ENCODE measurements around the gene SLC25A47. TPM values are rescaled to one million over a fixed set of nuclear protein-coding genes. Genes with fewer than 3 reads are reported as not detected.

Gene SLC25A47
- total RNA-seq, 2 experiments from 2014 or later = not detected

GRCh38 chr14:100328495-100329163 is 5.5 kb downstream of the SLC25A47 start:
- Mint-ChIP-seq H3K4me1 (no peaks in the 10 kb centered on the region), H3K27ac (no peak overlapping the region), H3K27me3 (no peaks in the 10 kb centered on the region), H3K36me3 (ENCODE audit: low read depth) (peaks cover 10% of the 10 kb centered on the region), H3K9me3 (no peaks in the 10 kb centered on the region), H3K4me3 (no peak overlapping the region)
- no peak for DNase-seq
- CTCF ChIA-PET = no interaction called here
- POLR2A ChIA-PET = no interaction called here

GRCh38 chr14:100329233-100330006 is 6.3 kb downstream of the SLC25A47 start:
- ChIA-PET POLR2A (no interaction called here), CTCF (no interaction called here)
- H3K36me3 Mint-ChIP-seq (ENCODE audit: low read depth) = peaks cover 16% of the 10 kb centered on the region
- DNase-seq = no peak
- H3K27ac Mint-ChIP-seq = no peak overlapping the region
- no peaks in the 10 kb centered on the region for H3K9me3 Mint-ChIP-seq
- no peak overlapping the region for H3K4me3 Mint-ChIP-seq
- no peaks in the 10 kb centered on the region for H3K27me3 Mint-ChIP-seq
- no peaks in the 10 kb centered on the region for H3K4me1 Mint-ChIP-seq

- POLR2A ChIA-PET = no interaction called here
- Mint-ChIP-seq H3K4me3 (no peak overlapping the region), H3K4me1 (no peaks in the 10 kb centered on the region), H3K9me3 (no peaks in the 10 kb centered on the region), H3K27me3 (no peaks in the 10 kb centered on the region), H3K36me3 (ENCODE audit: low read depth) (peaks cover 22% of the 10 kb centered on the region), H3K27ac (no peak overlapping the region)
- no peak for DNase-seq
- CTCF ChIA-PET = no interaction called here
Measured at GRCh38 chr14:100330007-100330344, 6.8 kb downstream of the SLC25A47 start.

GRCh38 chr14:100330388-100330931 is 7.3 kb downstream of the SLC25A47 start:
- no peaks in the 10 kb centered on the region for H3K4me1 Mint-ChIP-seq
- DNase-seq = no peak
- no peak overlapping the region for H3K4me3 Mint-ChIP-seq
- ChIA-PET CTCF (no interaction called here), POLR2A (no interaction called here)
- H3K27me3 Mint-ChIP-seq = no peaks in the 10 kb centered on the region
- H3K27ac Mint-ChIP-seq = no peak overlapping the region
- peaks cover 23% of the 10 kb centered on the region for H3K36me3 Mint-ChIP-seq (ENCODE audit: low read depth)
- no peaks in the 10 kb centered on the region for H3K9me3 Mint-ChIP-seq

- Mint-ChIP-seq H3K36me3 (ENCODE audit: low read depth) (peaks cover 36% of the 10 kb centered on the region), H3K27me3 (no peaks in the 10 kb centered on the region)
- POLR2A ChIA-PET = no interaction called here
Measured at GRCh38 chr14:100332071-100332639, 9.0 kb downstream of the SLC25A47 start.

GRCh38 chr14:100332797-100333196 is 9.7 kb downstream of the SLC25A47 start:
- Mint-ChIP-seq H3K9me3 (no peaks in the 10 kb centered on the region), H3K4me1 (peaks cover 13% of the 10 kb centered on the region), H3K36me3 (ENCODE audit: low read depth) (peaks cover 43% of the 10 kb centered on the region), H3K27ac (no peak overlapping the region), H3K27me3 (no peaks in the 10 kb centered on the region), H3K4me3 (no peak overlapping the region)
- POLR2A ChIA-PET = no interaction called here
- no peak for DNase-seq
- CTCF ChIA-PET = no interaction called here

More at GRCh38 chr14:100332071-100332639, 9.0 kb downstream of the SLC25A47 start:
- H3K27ac Mint-ChIP-seq = no peak overlapping the region
- no peaks in the 10 kb centered on the region for H3K9me3 Mint-ChIP-seq
- H3K4me3 Mint-ChIP-seq = no peak overlapping the region
- peaks cover 9% of the 10 kb centered on the region for H3K4me1 Mint-ChIP-seq
- CTCF ChIA-PET = no interaction called here
- DNase-seq = no peak

- Mint-ChIP-seq H3K27me3 (no peaks in the 10 kb centered on the region), H3K4me3 (no peak overlapping the region), H3K9me3 (no peaks in the 10 kb centered on the region), H3K4me1 (peaks cover 14% of the 10 kb centered on the region), H3K27ac (no peak overlapping the region), H3K36me3 (ENCODE audit: low read depth) (peaks cover 48% of the 10 kb centered on the region)
- ChIA-PET POLR2A (no interaction called here), CTCF (interaction anchor here (1.6 kb wide), 1 partner anchor 44 kb away, joined by 3 read pairs; no protein-coding TSS in a partner anchor)
- no peak for DNase-seq
Measured at GRCh38 chr14:100333311-100333710, 10.2 kb downstream of the SLC25A47 start.

GRCh38 chr14:100333827-100334226 is 10.7 kb downstream of the SLC25A47 start:
- peaks cover 14% of the 10 kb centered on the region for H3K4me1 Mint-ChIP-seq
- no peak overlapping the region for H3K27ac Mint-ChIP-seq
- peaks cover 52% of the 10 kb centered on the region for H3K36me3 Mint-ChIP-seq (ENCODE audit: low read depth)
- no peak for DNase-seq
- no peaks in the 10 kb centered on the region for H3K9me3 Mint-ChIP-seq
- H3K27me3 Mint-ChIP-seq = no peaks in the 10 kb centered on the region
- CTCF ChIA-PET = interaction anchor here (1.6 kb wide), 1 partner anchor 44 kb away, joined by 3 read pairs; no protein-coding TSS in a partner anchor
- POLR2A ChIA-PET = no interaction called here
- H3K4me3 Mint-ChIP-seq = no peak overlapping the region

GRCh38 chr14:100334904-100335303 is 11.8 kb downstream of the SLC25A47 start:
- Mint-ChIP-seq H3K27ac (no peak overlapping the region), H3K36me3 (ENCODE audit: low read depth) (peaks cover 60% of the 10 kb centered on the region), H3K27me3 (no peaks in the 10 kb centered on the region), H3K9me3 (no peaks in the 10 kb centered on the region), H3K4me3 (no peak overlapping the region), H3K4me1 (peaks cover 20% of the 10 kb centered on the region)
- CTCF ChIA-PET = interaction anchor here (1.6 kb wide), 1 partner anchor 43 kb away, joined by 3 read pairs; no protein-coding TSS in a partner anchor
- POLR2A ChIA-PET = no interaction called here
- DNase-seq = no peak

GRCh38 chr14:100336618-100337530 is 13.7 kb downstream of the SLC25A47 start:
- Mint-ChIP-seq H3K27ac (peak overlapping the region; percentile 75), H3K9me3 (no peaks in the 10 kb centered on the region), H3K4me3 (no peak overlapping the region), H3K36me3 (ENCODE audit: low read depth) (peaks cover 75% of the 10 kb centered on the region), H3K27me3 (no peaks in the 10 kb centered on the region), H3K4me1 (peaks cover 38% of the 10 kb centered on the region)
- POLR2A ChIA-PET = interaction anchor here (1.5 kb wide), 1 partner anchor 38 kb away, joined by 4 read pairs; a partner anchor contains a TSS
- CTCF ChIA-PET = interaction anchor here (0.6 kb wide), 1 partner anchor 286 kb away, joined by 3 read pairs; no protein-coding TSS in a partner anchor
- no peak for DNase-seq

- ChIA-PET POLR2A (no interaction called here), CTCF (interaction anchor here (0.7 kb wide), 1 partner anchor 333 kb away, joined by 3 read pairs; no protein-coding TSS in a partner anchor)
- H3K27ac Mint-ChIP-seq = peak overlapping the region; percentile 38
- no peak overlapping the region for H3K4me3 Mint-ChIP-seq
- no peaks in the 10 kb centered on the region for H3K27me3 Mint-ChIP-seq
- no peak for DNase-seq
- H3K9me3 Mint-ChIP-seq = no peaks in the 10 kb centered on the region
- H3K36me3 Mint-ChIP-seq (ENCODE audit: low read depth) = peaks cover 81% of the 10 kb centered on the region
- peaks cover 51% of the 10 kb centered on the region for H3K4me1 Mint-ChIP-seq
Measured at GRCh38 chr14:100339766-100340422, 16.8 kb downstream of the SLC25A47 start.

GRCh38 chr14:100340423-100340813 is 17.3 kb downstream of the SLC25A47 start:
- H3K9me3 Mint-ChIP-seq = no peaks in the 10 kb centered on the region
- no peaks in the 10 kb centered on the region for H3K27me3 Mint-ChIP-seq
- no peak overlapping the region for H3K4me3 Mint-ChIP-seq
- DNase-seq = no peak
- ChIA-PET POLR2A (interaction anchor here (1.3 kb wide), 1 partner anchor 35 kb away, joined by 5 read pairs; a partner anchor contains a TSS), CTCF (no interaction called here)
- H3K36me3 Mint-ChIP-seq (ENCODE audit: low read depth) = peaks cover 80% of the 10 kb centered on the region
- peak overlapping the region; percentile 38 for H3K27ac Mint-ChIP-seq
- H3K4me1 Mint-ChIP-seq = peaks cover 51% of the 10 kb centered on the region

Data from activated CD4-positive, alpha-beta memory T cell treated with anti-CD3 and anti-CD28 coated beads, Interleukin-2, amount 10 ng/mL, durations not matched to agents 7 days and 5 days (primary cell).